Coronary artery (tissue), 2 donors: ENCODE measurements around the gene CD28.

Experiments used
- DNase-seq: peaks from one replicate; pipeline ENCODE4 v3.0.0-alpha.2; 2017; ENCODE audit warnings: low spot score
- H3K27ac ChIP-seq, 2 donors: fragments of 200-600 bp; sonication (generic); one replicate each; pipeline ENCODE4 v1.5.1; 2016 to 2019
- H3K4me3 ChIP-seq: fragments of 200-600 bp; sonication (generic); 2 replicates; pipeline ENCODE4 v1.5.1; 2016; ENCODE audit warnings: mild to moderate bottlenecking, moderate library complexity
- CTCF ChIP-seq: fragments of 200-600 bp; sonication (generic); IDR thresholded peaks from one replicate; pipeline ENCODE4 v1.5.1; 2019; ENCODE audit warnings: antibody characterized with exemption

The CD28 gene

GRCh38 chr2:203675086-203675485, 31.4 kb upstream of the CD28 start:
- DNase-seq = no peak
- Histone ChIP-seq H3K27ac (no peak overlapping the region), H3K4me3 (no peak overlapping the region)
- TF ChIP-seq CTCF = no peak

- no peak overlapping the region for H3K4me3 ChIP-seq
- no peak for TF ChIP-seq CTCF
- no peak for DNase-seq
- no peak overlapping the region for H3K27ac ChIP-seq
Observed at GRCh38 chr2:203678971-203679370, 27.5 kb upstream of the CD28 start.

GRCh38 chr2:203679401-203679800, 27.0 kb upstream of the CD28 start:
- no peak for DNase-seq
- no peak for TF ChIP-seq CTCF
- Histone ChIP-seq H3K27ac (no peak overlapping the region), H3K4me3 (no peak overlapping the region)

- Histone ChIP-seq H3K27ac (peak overlapping the region; percentile 70 to 88), H3K4me3 (peak overlapping the region; percentile 42)
- no peak for TF ChIP-seq CTCF
- DNase-seq = no peak
Observed at GRCh38 chr2:203681978-203682377, 24.5 kb upstream of the CD28 start.

- Histone ChIP-seq H3K27ac (peak overlapping the region; percentile 70 to 88), H3K4me3 (no peak overlapping the region)
- DNase-seq = no peak
- no peak for TF ChIP-seq CTCF
Observed at GRCh38 chr2:203682688-203683130, 23.7 kb upstream of the CD28 start.

- no peak for TF ChIP-seq CTCF
- H3K27ac ChIP-seq = peak overlapping the region; percentile 70 to 88
Observed at GRCh38 chr2:203683421-203683820, 23.0 kb upstream of the CD28 start.

GRCh38 chr2:203683932-203684556, 22.4 kb upstream of the CD28 start:
- no peak overlapping the region for H3K4me3 ChIP-seq
- no peak for DNase-seq
- no peak for TF ChIP-seq CTCF
- peak overlapping the region; percentile 70 to 88 for H3K27ac ChIP-seq

More at GRCh38 chr2:203683421-203683820, 23.0 kb upstream of the CD28 start:
- H3K4me3 ChIP-seq = no peak overlapping the region
- DNase-seq = no peak
